KMS-11 (cell line): ENCODE data around the gene TMEM43.

Source experiments
- H2AFZ ChIP-seq: fragments of 200-600 bp; sonication (generic); 2 replicates; pipeline ENCODE4 v1.6.1; 2016; ENCODE audit warnings: antibody characterized with exemption, mixed run types, low read depth
- H3K27ac ChIP-seq: fragments of 200-600 bp; sonication (generic); 2 replicates; pipeline ENCODE4 v1.6.1; 2016; ENCODE audit warnings: mild to moderate bottlenecking, mixed run types
- H3K27me3 ChIP-seq: fragments of 200-600 bp; sonication (generic); 2 replicates; pipeline ENCODE4 v1.6.1; 2017; ENCODE audit warnings: mild to moderate bottlenecking, low read depth, mixed run types, moderate library complexity; ENCODE audit not compliant: insufficient read depth
- H3K36me3 ChIP-seq: fragments of 200-600 bp; sonication (generic); 2 replicates; pipeline ENCODE4 v1.6.1; 2017; ENCODE audit warnings: mild to moderate bottlenecking, mixed run types; ENCODE audit not compliant: insufficient read depth
- H3K4me1 ChIP-seq: fragments of 200-600 bp; sonication (generic); 2 replicates; pipeline ENCODE4 v1.6.1; 2016; ENCODE audit warnings: mild to moderate bottlenecking, low read depth, mixed run types; ENCODE audit not compliant: poor library complexity, severe bottlenecking
- H3K4me2 ChIP-seq: fragments of 200-600 bp; sonication (generic); 2 replicates; pipeline ENCODE4 v1.7.0; 2016; ENCODE audit warnings: mild to moderate bottlenecking, mixed run types
- H3K4me3 ChIP-seq: fragments of 200-600 bp; sonication (generic); IDR thresholded peaks from 2 replicates; pipeline ENCODE4 v1.6.1; 2017; ENCODE audit warnings: low read depth, low read length, mixed read lengths; ENCODE audit not compliant: insufficient read depth
- H3K79me2 ChIP-seq: fragments of 200-600 bp; sonication (generic); 2 replicates; pipeline ENCODE4 v1.6.1; 2016; ENCODE audit warnings: low read depth, mixed run types; ENCODE audit not compliant: insufficient read depth
- H3K9ac ChIP-seq: fragments of 200-600 bp; sonication (generic); 2 replicates; pipeline ENCODE4 v1.6.1; 2016; ENCODE audit warnings: mild to moderate bottlenecking, mixed run types
- H4K20me1 ChIP-seq: fragments of 200-600 bp; sonication (generic); 2 replicates; pipeline ENCODE4 v1.6.1; 2016; ENCODE audit warnings: mild to moderate bottlenecking, mixed run types; ENCODE audit not compliant: insufficient read depth
- TF ChIP-seq, protein P1 (sequence below): fragments of 200-600 bp; sonication (generic); conservative IDR thresholded peaks from 2 replicates; pipeline ENCODE4 v1.6.1; 2017; ENCODE audit warnings: low read depth, mild to moderate bottlenecking, antibody characterized with exemption, low read length, moderate library complexity, mixed read lengths

Gene TMEM43

DNA sequence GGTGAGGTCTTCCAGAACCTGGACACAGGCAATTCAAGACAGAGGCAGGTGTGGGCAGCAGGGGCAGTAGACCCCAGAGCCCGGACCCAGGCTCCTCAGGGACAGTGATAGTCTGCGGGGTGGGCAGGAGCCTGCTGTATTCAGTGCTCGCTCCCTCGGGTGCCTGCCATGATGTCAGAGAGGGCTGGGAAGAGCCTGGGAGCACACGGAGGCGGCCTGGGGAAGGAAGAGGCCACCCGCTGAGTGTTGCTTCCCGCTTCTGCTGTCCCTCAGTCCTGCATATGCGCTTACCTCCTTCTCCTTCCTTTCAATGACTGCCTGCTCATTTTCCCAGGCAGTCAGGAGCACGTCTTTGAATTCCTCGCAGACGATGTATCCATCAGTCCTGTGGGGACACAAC lies 22.8 kb downstream of the TMEM43 start:
- H4K20me1 ChIP-seq, result no peaks in the 10 kb centered on the region
- no peak overlapping the region for H2AFZ ChIP-seq
- H3K36me3 ChIP-seq, result no peaks in the 10 kb centered on the region
- no peaks in the 10 kb centered on the region for H3K27me3 ChIP-seq
- no peak overlapping the region for H3K9ac ChIP-seq
- H3K4me3 ChIP-seq, result no peak overlapping the region
- H3K4me2 ChIP-seq, result no peak overlapping the region
- H3K27ac ChIP-seq, result no peak overlapping the region
- no peaks in the 10 kb centered on the region for H3K79me2 ChIP-seq
- H3K4me1 ChIP-seq, result peaks cover 25% of the 10 kb centered on the region
- TF ChIP-seq, protein P1, sequence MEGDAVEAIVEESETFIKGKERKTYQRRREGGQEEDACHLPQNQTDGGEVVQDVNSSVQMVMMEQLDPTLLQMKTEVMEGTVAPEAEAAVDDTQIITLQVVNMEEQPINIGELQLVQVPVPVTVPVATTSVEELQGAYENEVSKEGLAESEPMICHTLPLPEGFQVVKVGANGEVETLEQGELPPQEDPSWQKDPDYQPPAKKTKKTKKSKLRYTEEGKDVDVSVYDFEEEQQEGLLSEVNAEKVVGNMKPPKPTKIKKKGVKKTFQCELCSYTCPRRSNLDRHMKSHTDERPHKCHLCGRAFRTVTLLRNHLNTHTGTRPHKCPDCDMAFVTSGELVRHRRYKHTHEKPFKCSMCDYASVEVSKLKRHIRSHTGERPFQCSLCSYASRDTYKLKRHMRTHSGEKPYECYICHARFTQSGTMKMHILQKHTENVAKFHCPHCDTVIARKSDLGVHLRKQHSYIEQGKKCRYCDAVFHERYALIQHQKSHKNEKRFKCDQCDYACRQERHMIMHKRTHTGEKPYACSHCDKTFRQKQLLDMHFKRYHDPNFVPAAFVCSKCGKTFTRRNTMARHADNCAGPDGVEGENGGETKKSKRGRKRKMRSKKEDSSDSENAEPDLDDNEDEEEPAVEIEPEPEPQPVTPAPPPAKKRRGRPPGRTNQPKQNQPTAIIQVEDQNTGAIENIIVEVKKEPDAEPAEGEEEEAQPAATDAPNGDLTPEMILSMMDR, result no peak

DNA sequence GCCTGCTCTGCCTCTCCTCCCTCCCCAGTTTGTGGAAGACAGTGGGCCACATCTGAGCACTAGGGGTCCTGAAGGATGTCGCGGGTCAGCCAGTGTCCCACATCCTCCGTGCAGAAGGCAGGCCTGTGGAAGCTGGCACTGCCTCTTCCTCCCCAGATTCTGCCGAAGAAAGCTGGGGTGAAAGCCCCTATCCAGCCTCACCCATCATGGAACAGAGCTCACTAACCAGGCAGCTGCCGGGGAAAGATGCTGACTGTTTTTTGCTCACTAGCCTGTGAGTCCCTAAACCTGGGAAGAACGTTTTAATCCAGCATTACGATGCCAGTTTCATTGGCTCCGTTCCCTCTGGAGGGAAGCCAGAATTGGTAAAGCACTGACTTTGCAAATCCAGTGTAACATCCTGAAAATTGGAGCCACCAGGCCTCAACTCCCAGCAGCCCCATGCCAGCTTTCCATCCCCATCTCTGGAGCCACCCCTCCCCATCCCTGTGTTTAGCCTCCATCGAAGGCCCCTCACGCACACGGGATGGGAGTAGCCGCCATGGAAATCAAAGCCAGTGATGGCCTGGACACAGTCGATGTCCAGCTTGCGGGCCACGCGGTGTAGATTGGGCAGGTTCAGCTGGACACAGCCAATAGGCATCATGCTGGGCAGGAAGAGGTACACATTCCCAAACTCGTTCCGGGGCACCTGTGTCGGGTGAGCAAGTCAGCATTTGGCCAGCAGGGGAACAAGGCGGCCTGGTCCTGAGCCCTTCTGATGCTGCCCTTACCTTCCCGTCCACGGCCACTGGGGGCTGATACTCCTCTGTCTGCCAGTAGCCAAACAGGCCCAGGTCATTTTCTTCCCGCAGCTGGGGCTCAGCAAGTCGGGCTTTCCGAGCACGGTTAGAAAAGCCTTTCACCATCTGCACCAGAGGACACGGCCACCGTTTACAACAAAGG lies 23.5 kb downstream of the TMEM43 start:
- H2AFZ ChIP-seq, result no peak overlapping the region
- H3K27me3 ChIP-seq, result no peaks in the 10 kb centered on the region
- H3K36me3 ChIP-seq, result no peaks in the 10 kb centered on the region
- no peak overlapping the region for H3K9ac ChIP-seq
- peaks cover 21% of the 10 kb centered on the region for H3K4me1 ChIP-seq
- TF ChIP-seq, protein P1, result no peak
- no peak overlapping the region for H3K4me3 ChIP-seq
- H3K27ac ChIP-seq, result no peak overlapping the region
- no peaks in the 10 kb centered on the region for H4K20me1 ChIP-seq
- H3K4me2 ChIP-seq, result no peak overlapping the region
- no peaks in the 10 kb centered on the region for H3K79me2 ChIP-seq

DNA sequence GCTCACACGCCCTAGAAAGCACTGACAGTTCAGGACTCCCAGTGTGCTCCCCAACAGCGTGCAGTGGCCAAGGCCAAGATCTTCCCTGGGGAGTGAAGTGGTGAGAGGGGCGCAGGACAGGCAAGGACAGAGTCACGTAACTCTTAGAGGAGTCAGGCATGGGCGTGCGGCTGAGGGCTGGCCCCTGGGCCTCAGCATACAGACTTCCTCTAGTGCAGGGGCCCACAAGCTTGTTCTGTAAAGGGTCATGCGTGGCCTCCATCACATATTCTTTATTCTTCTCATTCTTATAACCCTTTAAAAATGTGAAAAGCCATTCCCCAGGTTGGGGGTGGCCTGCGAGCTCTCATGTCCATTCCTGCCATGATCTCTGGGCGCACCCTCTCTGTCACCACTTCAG lies 25.2 kb downstream of the TMEM43 start:
- Histone ChIP-seq H3K9ac (no peak overlapping the region), H3K27me3 (no peaks in the 10 kb centered on the region), H3K27ac (no peak overlapping the region), H2AFZ (no peak overlapping the region), H4K20me1 (no peaks in the 10 kb centered on the region), H3K79me2 (no peaks in the 10 kb centered on the region), H3K4me3 (no peak overlapping the region), H3K4me2 (no peak overlapping the region), H3K4me1 (peaks cover 3% of the 10 kb centered on the region), H3K36me3 (no peaks in the 10 kb centered on the region)
- TF ChIP-seq, protein P1, result no peak

DNA sequence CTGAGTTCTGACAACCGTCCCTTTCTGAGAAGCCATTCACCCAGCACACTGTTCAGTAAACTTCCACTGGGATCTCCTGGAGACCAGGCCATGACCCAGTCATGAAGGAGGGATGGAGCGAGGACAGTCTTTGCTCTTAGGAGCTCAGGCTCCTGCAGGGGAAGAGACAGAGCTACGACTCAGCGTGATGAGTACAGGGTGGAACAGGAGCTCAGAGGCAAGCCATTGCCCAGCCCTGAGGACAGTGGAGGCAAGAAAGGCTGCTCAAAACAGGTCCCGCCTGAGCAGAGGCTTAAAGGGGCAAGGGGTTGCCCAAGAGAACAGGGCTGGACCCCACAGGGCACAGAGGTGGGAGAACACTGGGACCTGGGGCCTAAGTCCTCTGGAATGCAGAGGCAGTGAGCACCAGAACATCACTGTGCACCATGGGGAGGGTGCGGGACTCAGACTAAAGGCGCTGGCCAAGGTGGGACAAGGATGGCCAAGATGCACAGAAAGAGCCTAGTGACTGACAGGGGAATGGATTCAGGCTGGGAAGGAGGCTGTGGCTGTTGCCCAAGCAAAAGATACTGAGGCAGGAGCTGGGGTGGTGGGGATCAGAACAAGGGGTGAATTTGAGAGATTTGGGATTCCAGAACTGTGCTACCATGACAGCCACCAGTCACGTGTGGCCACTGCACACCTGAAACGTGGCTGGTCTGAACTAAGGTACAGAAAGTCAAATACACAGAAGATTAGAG lies 25.8 kb downstream of the TMEM43 start:
- H3K36me3 ChIP-seq, result no peaks in the 10 kb centered on the region
- H3K4me2 ChIP-seq, result no peak overlapping the region
- no peak overlapping the region for H3K27ac ChIP-seq
- H3K79me2 ChIP-seq, result no peaks in the 10 kb centered on the region
- no peak overlapping the region for H3K9ac ChIP-seq
- no peaks in the 10 kb centered on the region for H4K20me1 ChIP-seq
- no peaks in the 10 kb centered on the region for H3K4me1 ChIP-seq
- H3K27me3 ChIP-seq, result no peaks in the 10 kb centered on the region
- no peak overlapping the region for H2AFZ ChIP-seq
- no peak overlapping the region for H3K4me3 ChIP-seq
- TF ChIP-seq, protein P1, result no peak
